Right forelimb (tissue), 1 donor: ENCODE results near the gene FGD4.
A peak's percentile ranks its signal among the peaks of the same experiment; 100 is the strongest.

Experiments
- DNase-seq: peaks from one replicate; pipeline ENCODE4 v3.0.0-alpha.2; 2018

FGD4 gene

DNA sequence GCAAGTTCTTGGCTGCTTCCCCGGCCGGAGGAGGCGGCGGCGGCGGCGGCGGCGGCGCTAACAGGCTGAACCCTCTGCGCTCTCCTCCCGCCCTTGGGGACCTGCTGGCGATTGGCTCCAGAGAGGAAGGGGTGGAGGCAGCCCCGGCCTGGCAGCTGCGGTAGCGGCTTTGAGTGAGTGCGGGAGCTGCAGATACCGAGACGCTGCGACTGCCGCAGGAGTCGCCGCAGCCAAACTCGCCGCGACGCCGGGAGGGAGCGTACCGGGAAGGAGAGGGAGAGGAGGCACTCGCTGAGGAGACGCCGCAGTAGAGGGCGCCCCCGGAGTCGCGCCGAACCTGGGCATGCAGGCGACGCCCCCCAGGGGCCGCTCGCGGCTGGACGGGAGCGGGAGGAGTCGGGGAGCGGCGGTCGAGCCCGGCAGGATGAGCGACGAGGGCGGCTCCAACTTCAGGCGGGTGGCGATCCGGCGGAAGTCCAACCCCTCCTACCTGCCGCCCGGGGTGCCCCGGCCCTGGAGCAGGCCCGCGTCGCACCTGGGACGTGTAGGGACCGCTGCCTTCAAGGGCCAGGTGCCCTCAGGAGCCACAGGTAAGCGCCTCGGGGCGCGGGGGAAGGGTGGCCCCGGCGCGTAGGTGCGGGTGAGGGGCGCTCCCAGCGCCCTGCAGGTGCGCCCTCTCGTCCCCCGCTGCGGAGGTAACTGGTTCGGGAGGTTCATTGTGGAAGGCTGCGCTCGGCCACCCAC lies at the start of gene FGD4:
Gene FGD4, plus strand, starts transcription at position 189 of the 744 bp plus-strand sequence.
- DNase-seq, result peak; percentile 82

GRCh38 chr12:32353540-32353939 lies 45.8 kb upstream of the FGD4 start:
- no peak for DNase-seq

DNA sequence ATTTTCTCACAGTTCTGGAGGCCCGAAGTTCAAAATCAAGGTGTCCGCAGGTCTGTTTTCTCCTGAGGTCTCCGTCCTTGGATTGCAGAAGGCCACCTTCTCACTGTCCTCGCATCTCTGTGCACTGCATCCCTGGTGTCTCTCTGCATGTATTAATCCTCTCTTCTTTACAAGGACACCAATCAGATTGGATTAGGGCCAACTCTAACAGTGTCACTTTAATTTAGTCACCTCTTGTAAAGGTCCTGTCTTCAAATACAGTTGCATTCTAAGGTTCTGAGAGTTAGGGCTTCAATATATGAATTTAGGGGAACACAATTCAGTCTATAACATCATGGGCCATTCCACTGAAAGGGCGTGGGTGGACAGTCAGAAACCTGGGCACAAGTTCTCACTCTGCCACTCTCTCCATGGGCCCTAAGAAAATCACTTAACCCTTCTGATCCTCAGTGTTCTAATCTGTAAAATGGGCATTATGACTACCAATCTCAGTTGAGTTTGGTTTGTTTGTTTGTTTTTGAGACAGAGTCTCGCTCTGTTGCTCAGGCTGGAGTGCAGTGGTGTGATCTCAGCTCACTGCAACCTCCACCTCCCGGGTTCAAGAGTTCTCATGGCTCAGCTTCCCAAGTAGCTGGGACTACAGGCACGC lies 41.6 kb upstream of the FGD4 start:
- no peak for DNase-seq

- no peak for DNase-seq
Measured at GRCh38 chr12:32360956-32361355, 38.4 kb upstream of the FGD4 start.

- no peak for DNase-seq
Measured at GRCh38 chr12:32362892-32363291, 36.5 kb upstream of the FGD4 start.

GRCh38 chr12:32365473-32366064 lies 33.8 kb upstream of the FGD4 start:
- DNase-seq, result no peak

DNA sequence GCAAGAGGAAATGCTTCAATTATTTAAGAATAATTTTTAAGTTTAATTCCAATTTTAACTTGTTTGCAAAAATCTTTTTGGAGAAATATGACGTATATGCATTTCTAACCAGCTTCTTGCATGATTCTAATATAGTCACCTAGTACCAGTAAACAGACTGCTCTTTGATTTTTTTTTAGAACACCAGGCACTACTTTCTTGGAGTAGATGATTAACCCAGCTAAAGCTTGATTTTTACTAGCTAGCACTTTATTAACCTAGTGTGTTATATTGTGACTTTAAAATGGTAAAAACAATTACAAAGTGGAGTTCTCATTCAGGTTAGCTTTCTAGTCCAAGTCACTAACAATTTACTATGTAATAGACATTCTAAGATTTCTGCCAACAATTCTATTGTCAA lies 32.6 kb upstream of the FGD4 start:
- no peak for DNase-seq

DNA sequence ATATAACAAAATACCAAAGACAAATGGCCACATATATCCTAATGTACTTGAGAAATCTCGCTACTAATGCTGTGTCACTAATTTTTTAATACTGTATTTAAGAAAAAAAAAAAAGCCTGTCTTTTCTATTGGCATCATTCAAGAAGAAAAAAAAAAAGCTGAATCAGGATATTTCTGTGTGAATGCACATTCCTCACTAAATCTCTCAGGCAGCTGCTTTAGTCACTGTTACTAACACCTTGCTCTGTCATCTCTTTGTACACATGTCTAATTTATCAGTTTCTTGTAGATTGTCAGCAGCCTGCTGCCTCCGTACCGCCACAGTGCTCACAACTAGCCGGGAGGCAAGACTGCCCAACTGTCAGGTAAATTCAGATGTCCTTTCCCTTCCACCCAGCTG lies 32.0 kb upstream of the FGD4 start:
- no peak for DNase-seq

- no peak for DNase-seq
Measured at GRCh38 chr12:32369202-32369601, 30.2 kb upstream of the FGD4 start.

GRCh38 chr12:32377344-32378055 lies 21.9 kb upstream of the FGD4 start:
- no peak for DNase-seq

DNA sequence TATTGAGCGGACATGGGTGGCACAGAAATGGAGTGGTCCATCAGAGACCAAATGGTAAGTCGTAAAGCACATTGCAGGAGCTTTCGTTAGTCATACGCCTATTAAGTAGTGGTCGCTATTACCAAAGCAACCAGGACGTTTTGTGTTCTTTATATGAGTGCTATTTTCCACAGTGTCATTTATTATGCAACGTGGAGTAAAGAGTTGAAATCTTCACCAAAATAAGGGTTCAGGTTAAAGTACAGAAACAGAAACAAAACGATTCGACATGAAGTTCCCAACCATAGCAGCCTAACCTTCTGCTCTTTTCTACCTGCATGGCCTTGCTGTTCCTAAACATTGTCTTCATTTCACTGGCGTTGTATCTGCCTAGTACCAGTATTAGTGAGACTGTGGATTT lies 20.1 kb upstream of the FGD4 start:
- no peak for DNase-seq

- no peak for DNase-seq
Measured at GRCh38 chr12:32379667-32380066, 19.7 kb upstream of the FGD4 start.

DNA sequence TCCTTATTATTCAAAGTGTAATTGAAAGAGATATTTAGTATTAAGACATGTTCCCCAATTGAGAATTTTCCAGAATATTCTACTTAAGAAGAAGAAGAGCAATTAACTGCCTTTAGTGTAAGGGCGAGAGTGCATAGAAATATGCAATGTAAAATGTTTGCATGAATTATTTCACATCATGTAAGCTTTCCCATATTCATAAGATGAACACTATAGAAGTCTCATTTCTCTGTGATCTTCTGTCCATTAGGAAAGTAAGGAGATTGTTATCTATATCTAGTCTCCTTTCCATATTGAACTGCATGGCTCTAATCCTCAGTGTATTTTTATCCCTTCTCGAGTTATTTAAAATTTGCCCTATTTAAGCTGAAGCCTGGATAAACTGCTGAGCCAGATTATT lies 17.1 kb upstream of the FGD4 start:
- DNase-seq, result no peak

GRCh38 chr12:32390572-32391219 lies 8.7 kb upstream of the FGD4 start:
- DNase-seq, result peak; percentile 54

DNA sequence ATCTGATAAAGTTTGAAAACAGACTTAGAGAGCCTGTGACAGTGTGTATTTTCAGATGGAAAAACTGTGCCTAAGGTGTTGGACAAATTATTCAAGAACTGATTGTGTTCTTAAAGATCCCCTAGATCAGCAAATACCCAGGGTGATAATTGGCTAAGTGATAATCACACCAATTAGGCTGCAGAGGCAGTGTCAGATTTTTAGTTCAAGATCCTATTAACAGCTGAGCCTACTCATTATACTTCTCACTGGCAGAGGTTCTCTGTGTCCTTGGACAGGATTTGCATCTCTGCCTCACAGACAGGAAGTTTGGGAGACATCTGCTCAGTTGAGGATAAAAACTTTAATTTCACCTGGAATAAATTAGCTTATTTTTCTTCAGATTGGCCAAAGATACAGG lies 4.3 kb upstream of the FGD4 start:
- DNase-seq, result no peak

DNA sequence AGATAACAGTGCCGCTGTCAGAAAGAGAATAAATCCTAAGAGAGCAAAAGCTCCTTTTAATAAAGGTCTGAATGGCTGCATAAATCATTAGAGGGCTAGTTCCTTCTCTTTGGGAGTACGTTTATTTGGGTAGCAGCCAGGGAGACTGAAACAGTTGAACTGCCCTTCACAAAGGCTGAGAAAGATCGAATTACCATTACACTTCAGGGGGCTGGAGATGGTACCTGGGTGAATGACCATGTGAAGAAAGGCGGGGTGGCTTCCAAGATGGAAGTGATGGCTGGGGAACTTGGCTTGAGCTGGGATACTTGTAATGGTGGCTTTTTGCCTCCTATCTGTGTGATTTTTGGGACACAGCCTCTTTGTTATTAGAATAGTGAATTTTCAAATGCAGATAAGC lies 1.7 kb upstream of the FGD4 start:
- DNase-seq, result no peak

DNA sequence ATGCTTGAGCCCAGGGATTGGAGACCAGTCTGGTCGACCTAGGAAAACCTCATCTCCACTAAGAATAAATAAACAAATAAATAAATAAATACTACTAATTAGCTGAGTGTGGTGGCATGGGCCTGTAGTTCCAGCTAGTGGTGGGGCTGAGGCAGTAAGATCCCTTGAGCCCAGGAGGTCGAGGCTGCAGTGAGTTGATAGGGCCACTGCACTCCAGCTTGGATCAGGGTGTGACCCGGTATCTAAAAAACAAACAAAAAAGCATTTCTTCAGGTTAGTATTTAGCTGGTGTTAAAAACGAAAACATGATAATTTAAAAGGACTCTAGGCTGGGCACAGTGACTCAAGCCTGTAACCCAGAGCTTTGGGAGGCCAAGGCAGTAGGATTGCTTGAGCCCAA lies 1.2 kb upstream of the FGD4 start:
- no peak for DNase-seq

- no peak for DNase-seq
Measured at GRCh38 chr12:32398816-32399369, 465 bp upstream of the FGD4 start.

GRCh38 chr12:32400114-32400672 lies 835 bp downstream of the FGD4 start:
- no peak for DNase-seq

- no peak for DNase-seq
Measured at GRCh38 chr12:32400866-32401265, 1.5 kb downstream of the FGD4 start.

DNA sequence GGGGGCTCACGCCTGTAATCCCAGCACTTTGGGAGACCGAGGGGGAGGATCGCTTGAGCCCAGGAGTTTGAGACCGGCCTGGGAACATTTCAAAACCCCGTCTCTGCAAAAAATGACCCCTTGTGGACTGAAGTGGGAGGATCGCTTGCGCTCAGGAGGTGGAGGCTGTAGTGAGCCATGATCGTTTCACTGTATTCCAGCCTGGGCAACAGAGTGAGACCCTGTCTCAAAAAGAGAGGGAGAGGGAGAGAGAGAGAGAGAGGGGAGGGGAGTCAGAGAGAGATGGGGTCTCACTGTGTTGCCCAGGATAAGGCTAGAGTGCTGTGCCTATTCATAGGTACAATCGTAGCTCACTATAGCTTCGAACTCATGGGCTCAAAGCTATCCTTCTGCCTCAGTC lies 2.8 kb downstream of the FGD4 start:
- no peak for DNase-seq

DNA sequence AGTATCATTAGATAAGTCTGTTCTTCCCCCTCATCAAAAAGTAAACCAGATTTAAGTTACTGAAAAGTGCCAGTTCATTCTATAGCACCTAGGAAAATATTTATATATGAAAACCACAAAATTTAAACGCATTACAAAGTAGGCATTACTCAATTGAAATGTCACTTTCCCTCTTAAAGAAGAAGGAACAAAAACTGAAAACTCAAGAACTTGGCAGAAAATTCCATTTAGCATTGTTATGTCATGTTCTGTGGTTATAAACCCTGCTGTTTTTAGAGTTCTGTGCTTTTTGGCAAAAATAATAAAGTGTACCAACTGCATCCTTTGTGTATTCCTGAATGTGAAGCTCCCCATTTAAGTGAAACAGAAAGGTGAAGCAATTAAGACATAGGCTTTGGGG lies 3.6 kb downstream of the FGD4 start:
- no peak for DNase-seq

GRCh38 chr12:32407795-32408194 lies 8.4 kb downstream of the FGD4 start:
- DNase-seq, result no peak
